CD14-positive monocyte (primary cell): Measurements from ENCODE around the gene ZNF536. TPM values are rescaled to one million over a fixed set of nuclear protein-coding genes. Genes with fewer than 3 reads are reported as not detected.

ENCODE experiments used
- DNase-seq, 3 donors: peaks; one replicate each; pipeline ENCODE4 v3.0.0-alpha.2; 2011 to 2022
- H2AFZ ChIP-seq: 2 replicates; pipeline ENCODE4 v1.6.0; 2012; ENCODE audit warnings: mild to moderate bottlenecking, low read depth, low read length, inconsistent platforms; ENCODE audit not compliant: insufficient read depth, poor library complexity, severe bottlenecking
- H3K27ac ChIP-seq, 2 donors: 1 replicate in 1 of 2; 2 replicates in 1 of 2; pipeline ENCODE4 v1.5.1; 2012 to 2013; ENCODE audit warnings: low read length in 2 of 2, control low read depth in 1 of 2, inconsistent platforms in 1 of 2, low read depth in 1 of 2, mild to moderate bottlenecking in 1 of 2
- H3K27me3 ChIP-seq, 2 donors: one replicate each; pipeline versions ENCODE4 v1.6.0 to v1.6.1; 2011 to 2013; ENCODE audit warnings: low read length in 2 of 2; ENCODE audit not compliant: control insufficient read depth in 2 of 2, insufficient read depth in 2 of 2
- H3K36me3 ChIP-seq, 2 donors: replicated peaks in 1 of 2; 1 replicate in 1 of 2; 2 replicates in 1 of 2; pipeline versions ENCODE4 v1.5.1 to v1.6.1; 2012 to 2013; ENCODE audit warnings: low read length in 2 of 2, control low read depth in 1 of 2, inconsistent platforms in 1 of 2, mild to moderate bottlenecking in 1 of 2; ENCODE audit not compliant: insufficient read depth in 2 of 2, control insufficient read depth in 1 of 2
- H3K4me1 ChIP-seq, 2 donors: 1 replicate in 1 of 2; 2 replicates in 1 of 2; pipeline versions ENCODE4 v1.5.1 to v1.6.1; 2012 to 2013; ENCODE audit warnings: low read length in 2 of 2, control low read depth in 1 of 2, inconsistent platforms in 1 of 2, mild to moderate bottlenecking in 1 of 2, moderate library complexity in 1 of 2; ENCODE audit not compliant: insufficient read depth in 2 of 2, control insufficient read depth in 1 of 2
- H3K4me2 ChIP-seq: replicated peaks from 2 replicates; pipeline ENCODE3; 2012; ENCODE audit warnings: low read length, moderate library complexity, mild to moderate bottlenecking; ENCODE audit not compliant: poor library complexity, severe bottlenecking; ENCODE audit errors: extremely low read depth
- H3K4me3 ChIP-seq, 3 experiments: fragments of 200-600 bp in 1 of 3; sonication (generic) in 1 of 3; replicated peaks in 1 of 3; 1 replicate in 2 of 3; 2 replicates in 1 of 3; pipeline ENCODE4 v1.5.1; 2011 to 2013; ENCODE audit warnings: low read length in 3 of 3, mild to moderate bottlenecking in 3 of 3, control low read depth in 2 of 3, low read depth in 2 of 3, inconsistent platforms in 1 of 3, moderate library complexity in 1 of 3
- H3K79me2 ChIP-seq: 2 replicates; pipeline ENCODE4 v1.6.0; 2012; ENCODE audit warnings: mild to moderate bottlenecking, control low read depth, inconsistent platforms, low read length, moderate library complexity; ENCODE audit not compliant: insufficient read depth
- H3K9ac ChIP-seq: 2 replicates; pipeline ENCODE4 v1.6.0; 2017; ENCODE audit warnings: low read length, mild to moderate bottlenecking; ENCODE audit not compliant: insufficient read depth, poor library complexity, severe bottlenecking
- H3K9me3 ChIP-seq, 2 donors: replicated peaks in 1 of 2; 1 replicate in 1 of 2; 2 replicates in 1 of 2; pipeline versions ENCODE4 v1.5.1 to v1.6.1; 2012 to 2013; ENCODE audit warnings: low read length in 2 of 2, control low read depth in 1 of 2; ENCODE audit not compliant: control insufficient read depth in 1 of 2, insufficient read depth in 1 of 2
- H4K20me1 ChIP-seq: 2 replicates; pipeline ENCODE4 v1.6.0; 2012; ENCODE audit warnings: mild to moderate bottlenecking, low read length, control low read depth, moderate library complexity; ENCODE audit not compliant: insufficient read depth
- H3K27ac Mint-ChIP-seq, 7 donors: one replicate each; pipeline ENCODE4 v1.8.0; 2020; ENCODE audit warnings: mild to moderate bottlenecking in 7 of 7, mixed read lengths in 7 of 7, moderate library complexity in 6 of 7, inconsistent platforms in 2 of 7
- H3K27me3 Mint-ChIP-seq, 3 donors: one replicate each; pipeline ENCODE4 v1.8.0; 2021 to 2022; ENCODE audit warnings: low read depth in 3 of 3, mild to moderate bottlenecking in 3 of 3, mixed read lengths in 3 of 3, moderate library complexity in 3 of 3, inconsistent platforms in 1 of 3
- H3K36me3 Mint-ChIP-seq, 2 donors: one replicate each; pipeline ENCODE4 v1.8.0; 2020; ENCODE audit warnings: mixed read lengths in 2 of 2, inconsistent platforms in 1 of 2, mild to moderate bottlenecking in 1 of 2
- H3K4me1 Mint-ChIP-seq: one replicate; pipeline ENCODE4 v1.8.0; 2020; ENCODE audit warnings: mild to moderate bottlenecking, mixed read lengths
- H3K4me3 Mint-ChIP-seq, 2 donors: one replicate each; pipeline ENCODE4 v1.8.0; 2020; ENCODE audit warnings: mild to moderate bottlenecking in 2 of 2, mixed read lengths in 2 of 2, moderate library complexity in 1 of 2
- H3K9me3 Mint-ChIP-seq, 7 donors: one replicate each; pipeline ENCODE4 v1.8.0; 2020 to 2022; ENCODE audit warnings: mixed read lengths in 7 of 7, mild to moderate bottlenecking in 6 of 7, moderate library complexity in 6 of 7, inconsistent platforms in 2 of 7
- WGBS: methylation state at CpG from one replicate; pipeline ENCODE4 v1.1.5; 2013; ENCODE audit warnings: missing lambda C conversion rate; ENCODE audit not compliant: insufficient coverage; 5-methylcytosine and 5-hydroxymethylcytosine counted together
- intact Hi-C, 2 donors: fragments of 100-400 bp; cut with micrococcal nuclease; formaldehyde crosslinking; loops; one replicate each; pipeline versions ENCODE4 v1.15.0 to v1.15.1; 2023
- polyA plus RNA-seq, 3 donors: library from polyadenylated mRNA; depleted of rRNA in 1 of 3; unstranded in 2 of 3; stranded (reverse) in 1 of 3; fragments of 300-500 nt in 2 of 3; fragments of >200 nt in 1 of 3; fragmentation: Illumina TruSeq in 2 of 3; gene quantifications; 1 replicate in 2 of 3; 2 replicates in 1 of 3; pipeline ENCODE4 v1.2.3, GENCODE V29; 2012 to 2021
- TF ChIP-seq, protein P1 (sequence below): fragments of 200-600 bp; IDR thresholded peaks from one replicate; pipeline ENCODE4 v1.8.0; 2022; ENCODE audit warnings: antibody characterized with exemption, mild to moderate bottlenecking

Gene ZNF536
- polyA plus RNA-seq, 3 donors, result not detected

DNA sequence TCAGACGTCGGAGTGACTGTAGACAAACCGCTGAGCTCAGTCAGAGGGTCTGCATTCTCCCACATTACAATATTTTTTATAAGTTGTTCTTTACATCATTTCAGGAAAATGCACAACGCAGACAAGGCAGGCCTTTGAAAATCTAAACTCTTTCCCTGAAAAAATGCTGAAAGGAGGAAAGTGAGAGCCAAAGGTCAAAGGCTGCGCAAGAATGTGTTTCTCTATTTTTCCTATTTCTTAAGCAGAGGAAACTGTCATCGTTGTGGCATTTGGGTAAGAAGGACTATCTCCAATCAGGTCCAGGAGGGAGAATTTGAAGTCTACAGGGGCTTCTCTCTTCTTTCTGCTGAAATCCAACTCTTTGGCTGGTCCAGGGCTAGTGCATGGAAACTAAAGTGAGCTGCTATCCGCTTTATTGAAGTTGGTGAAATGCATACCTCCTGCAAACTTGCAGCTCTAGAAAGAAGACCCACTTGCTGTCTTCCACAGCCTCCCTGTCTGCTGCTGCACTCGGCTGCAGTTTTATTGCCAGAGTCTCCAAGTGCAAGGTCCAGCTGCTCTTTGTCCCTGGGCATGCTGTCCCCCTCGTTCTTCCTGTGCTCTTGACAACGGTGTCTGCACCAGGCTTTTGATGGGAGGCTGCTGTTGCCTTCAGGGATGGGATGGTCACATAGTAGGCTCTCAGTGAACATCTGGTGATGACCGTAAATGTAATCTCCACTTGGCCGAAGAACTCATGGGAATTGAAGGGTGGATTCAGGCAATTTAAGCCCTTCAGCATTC, 31.2 kb downstream of the ZNF536 start:
- Histone ChIP-seq H3K4me2 (no peak overlapping the region), H3K36me3 (no peaks in the 10 kb centered on the region), H3K79me2 (no peaks in the 10 kb centered on the region), H2AFZ (no peak overlapping the region), H4K20me1 (no peaks in the 10 kb centered on the region), H3K9me3 (no peaks in the 10 kb centered on the region), H3K4me1 (no peaks in the 10 kb centered on the region), H3K9ac (no peak overlapping the region), H3K27me3 (no peaks in the 10 kb centered on the region), H3K27ac (no peak overlapping the region), H3K4me3 (no peak overlapping the region)
- DNase-seq, result no peak
- Mint-ChIP-seq H3K36me3 (no peaks in the 10 kb centered on the region), H3K4me3 (no peak overlapping the region), H3K27ac (peak overlapping the region in 1 of 7 donors; percentile 34), H3K9me3 (peaks cover 0 to 2% (median 0%) of the 10 kb centered on the region in 7 donors), H3K27me3 (peaks cover 0 to 7% (median 1%) of the 10 kb centered on the region in 3 donors), H3K4me1 (no peaks in the 10 kb centered on the region)
- intact Hi-C loops, result no loop called here
- 91% methylated on average over 6 of the region's 12 CpGs for WGBS
- TF ChIP-seq, protein P1, sequence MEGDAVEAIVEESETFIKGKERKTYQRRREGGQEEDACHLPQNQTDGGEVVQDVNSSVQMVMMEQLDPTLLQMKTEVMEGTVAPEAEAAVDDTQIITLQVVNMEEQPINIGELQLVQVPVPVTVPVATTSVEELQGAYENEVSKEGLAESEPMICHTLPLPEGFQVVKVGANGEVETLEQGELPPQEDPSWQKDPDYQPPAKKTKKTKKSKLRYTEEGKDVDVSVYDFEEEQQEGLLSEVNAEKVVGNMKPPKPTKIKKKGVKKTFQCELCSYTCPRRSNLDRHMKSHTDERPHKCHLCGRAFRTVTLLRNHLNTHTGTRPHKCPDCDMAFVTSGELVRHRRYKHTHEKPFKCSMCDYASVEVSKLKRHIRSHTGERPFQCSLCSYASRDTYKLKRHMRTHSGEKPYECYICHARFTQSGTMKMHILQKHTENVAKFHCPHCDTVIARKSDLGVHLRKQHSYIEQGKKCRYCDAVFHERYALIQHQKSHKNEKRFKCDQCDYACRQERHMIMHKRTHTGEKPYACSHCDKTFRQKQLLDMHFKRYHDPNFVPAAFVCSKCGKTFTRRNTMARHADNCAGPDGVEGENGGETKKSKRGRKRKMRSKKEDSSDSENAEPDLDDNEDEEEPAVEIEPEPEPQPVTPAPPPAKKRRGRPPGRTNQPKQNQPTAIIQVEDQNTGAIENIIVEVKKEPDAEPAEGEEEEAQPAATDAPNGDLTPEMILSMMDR, result no peak

DNA sequence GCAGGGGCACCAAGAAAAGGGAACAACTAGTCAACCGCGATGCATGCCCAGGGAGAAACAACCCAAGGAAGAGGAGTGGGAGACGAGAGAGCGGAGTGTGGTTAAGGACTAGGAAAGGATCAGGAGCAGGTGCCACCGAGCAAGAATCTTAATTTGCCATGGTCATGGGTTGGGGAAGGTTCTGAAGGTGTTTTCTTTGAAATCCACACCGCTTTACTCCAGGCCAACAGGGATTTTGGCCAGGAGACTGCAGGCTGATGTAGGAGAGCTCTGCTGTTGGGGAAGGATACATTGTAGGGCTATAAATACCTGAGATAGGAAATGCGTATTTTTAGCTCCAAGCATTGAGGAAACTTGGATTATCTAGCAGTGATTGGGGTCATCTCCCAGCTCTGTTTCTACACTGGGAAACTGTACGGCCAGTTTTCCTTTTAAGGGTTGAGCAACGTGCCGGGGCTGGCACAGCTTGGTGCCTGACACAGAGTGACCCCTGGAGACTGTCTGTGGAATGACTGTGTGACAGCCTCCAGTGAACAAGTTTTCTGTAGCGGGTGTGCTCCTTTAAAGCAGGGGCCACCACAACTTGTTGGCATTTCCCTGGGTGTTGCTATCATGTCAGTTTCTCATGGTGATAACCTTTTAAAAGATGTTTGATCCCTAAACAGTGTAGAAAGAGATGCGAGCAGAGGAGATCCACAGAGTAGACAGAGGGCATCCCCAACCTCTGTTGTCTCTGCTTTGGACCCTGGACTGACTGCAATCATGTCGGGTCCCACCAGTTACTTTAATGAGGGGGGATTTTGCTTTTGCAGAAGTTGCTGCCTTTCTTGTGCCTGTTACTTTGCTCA, 34.3 kb downstream of the ZNF536 start:
- intact Hi-C loops, result no loop called here
- H3K4me2 ChIP-seq, result no peak overlapping the region

More for the DNA sequence above, 34.3 kb downstream of the ZNF536 start:
- Histone ChIP-seq H3K4me1 (no peaks in the 10 kb centered on the region), H2AFZ (no peak overlapping the region), H3K9me3 (no peaks in the 10 kb centered on the region), H3K27ac (no peak overlapping the region), H4K20me1 (no peaks in the 10 kb centered on the region), H3K36me3 (no peaks in the 10 kb centered on the region), H3K4me3 (no peak overlapping the region), H3K79me2 (no peaks in the 10 kb centered on the region), H3K9ac (no peak overlapping the region), H3K27me3 (no peaks in the 10 kb centered on the region)
- 57% methylated on average over 13 of the region's 13 CpGs for WGBS
- Mint-ChIP-seq H3K4me1 (no peaks in the 10 kb centered on the region), H3K36me3 (no peaks in the 10 kb centered on the region), H3K27me3 (peaks cover 0 to 5% (median 1%) of the 10 kb centered on the region in 3 donors), H3K27ac (peak overlapping the region in 1 of 7 donors; percentile 7), H3K9me3 (no peaks in the 10 kb centered on the region), H3K4me3 (no peak overlapping the region)
- DNase-seq, result no peak
- TF ChIP-seq, protein P1, result no peak
